ENCODE results near the gene PRKCZ. TPM values are rescaled to one million over a fixed set of nuclear protein-coding genes. Genes with fewer than 3 reads are reported as not detected.
A peak's percentile ranks its signal among the peaks of the same experiment; 100 is the strongest.

The PRKCZ gene
- total RNA-seq, 2 donors from 2014 or later = 34.5 to 46.7 TPM

DNA sequence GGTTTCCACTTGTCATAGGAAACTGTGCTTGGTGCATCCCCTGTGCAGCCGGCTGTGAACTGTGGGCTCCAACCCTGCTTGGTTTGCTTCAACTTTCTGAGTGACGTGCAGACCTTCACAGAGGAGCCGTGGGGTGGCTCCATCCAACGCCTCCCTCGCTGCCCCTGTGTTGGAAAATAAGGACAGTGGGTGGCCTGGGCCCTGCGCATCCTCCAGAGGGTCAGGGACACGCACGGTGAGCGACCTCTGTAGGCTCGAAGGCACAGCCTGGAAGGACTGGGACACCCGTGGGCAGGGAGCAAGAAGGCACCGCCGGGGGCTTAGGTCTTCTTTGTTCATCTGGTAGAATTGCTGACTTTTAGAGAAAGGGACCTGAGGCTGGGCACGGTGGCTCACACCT is 150.9 kb downstream of the PRKCZ start:
- H3K4me1 ChIP-seq (replicated peaks) = peaks cover 4% of the 10 kb centered on the region
- WGBS = 91% methylated on average over 13 of the region's 14 CpGs
- no peak for DNase-seq (ENCODE audit: low spot score)
- intact Hi-C loops (cut with DNase I) = no loop called here
- H3K27me3 ChIP-seq (replicated peaks; ENCODE audit: insufficient read depth) = no peaks in the 10 kb centered on the region
- TF ChIP-seq POLR2AphosphoS5 (IDR thresholded peaks at IDR 0.05) (no peak), POLR2A (IDR thresholded peaks at IDR 0.05) (no peak)
- TF ChIP-seq, protein P1, sequence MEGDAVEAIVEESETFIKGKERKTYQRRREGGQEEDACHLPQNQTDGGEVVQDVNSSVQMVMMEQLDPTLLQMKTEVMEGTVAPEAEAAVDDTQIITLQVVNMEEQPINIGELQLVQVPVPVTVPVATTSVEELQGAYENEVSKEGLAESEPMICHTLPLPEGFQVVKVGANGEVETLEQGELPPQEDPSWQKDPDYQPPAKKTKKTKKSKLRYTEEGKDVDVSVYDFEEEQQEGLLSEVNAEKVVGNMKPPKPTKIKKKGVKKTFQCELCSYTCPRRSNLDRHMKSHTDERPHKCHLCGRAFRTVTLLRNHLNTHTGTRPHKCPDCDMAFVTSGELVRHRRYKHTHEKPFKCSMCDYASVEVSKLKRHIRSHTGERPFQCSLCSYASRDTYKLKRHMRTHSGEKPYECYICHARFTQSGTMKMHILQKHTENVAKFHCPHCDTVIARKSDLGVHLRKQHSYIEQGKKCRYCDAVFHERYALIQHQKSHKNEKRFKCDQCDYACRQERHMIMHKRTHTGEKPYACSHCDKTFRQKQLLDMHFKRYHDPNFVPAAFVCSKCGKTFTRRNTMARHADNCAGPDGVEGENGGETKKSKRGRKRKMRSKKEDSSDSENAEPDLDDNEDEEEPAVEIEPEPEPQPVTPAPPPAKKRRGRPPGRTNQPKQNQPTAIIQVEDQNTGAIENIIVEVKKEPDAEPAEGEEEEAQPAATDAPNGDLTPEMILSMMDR (IDR thresholded peaks at IDR 0.05) = no peak
- no peaks in the 10 kb centered on the region for H3K36me3 ChIP-seq
- no peaks in the 10 kb centered on the region for H3K9me3 ChIP-seq
- H3K4me3 ChIP-seq = no peak overlapping the region
- H3K27ac ChIP-seq = no peak overlapping the region

DNA sequence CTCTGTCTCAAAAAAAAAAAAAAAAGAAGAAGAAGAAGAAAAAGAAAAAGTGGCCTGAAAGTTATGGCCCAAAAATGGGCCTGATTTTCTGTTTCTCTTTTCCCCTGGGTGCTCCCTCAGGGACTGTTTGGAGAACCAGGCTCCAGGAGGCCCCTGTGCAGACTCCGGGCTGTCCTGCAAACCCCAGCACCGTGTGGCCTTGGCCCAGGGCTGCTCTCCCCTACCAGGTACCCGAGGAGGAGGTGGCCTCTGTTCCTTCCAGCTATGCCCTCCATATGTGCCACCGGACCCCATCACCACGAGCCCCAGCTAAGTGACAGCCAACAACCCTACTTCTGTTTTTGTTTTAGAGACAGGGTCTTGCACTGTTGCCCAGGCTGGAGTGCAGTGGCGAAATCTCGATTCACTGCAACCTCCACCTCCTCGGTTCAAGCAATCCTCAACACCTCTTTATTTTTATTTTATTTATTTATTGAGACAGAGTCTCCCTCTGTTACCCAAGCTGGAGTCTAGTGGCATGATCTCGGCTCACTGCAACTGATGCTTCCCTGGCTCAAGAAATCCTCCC is 151.9 kb downstream of the PRKCZ start:
- H3K27me3 ChIP-seq (replicated peaks; ENCODE audit: insufficient read depth) = no peaks in the 10 kb centered on the region
- no peaks in the 10 kb centered on the region for H3K36me3 ChIP-seq
- H3K4me3 ChIP-seq = no peak overlapping the region
- H3K9me3 ChIP-seq = no peaks in the 10 kb centered on the region
- H3K27ac ChIP-seq = no peak overlapping the region
- H3K4me1 ChIP-seq (replicated peaks) = peaks cover 4% of the 10 kb centered on the region
- 89% methylated on average over 9 of the region's 9 CpGs for WGBS
- DNase-seq (ENCODE audit: low spot score) = no peak
- intact Hi-C loops (cut with DNase I) = no loop called here
- TF ChIP-seq, protein P1 (IDR thresholded peaks at IDR 0.05) = no peak
- TF ChIP-seq POLR2A (IDR thresholded peaks at IDR 0.05) (no peak), POLR2AphosphoS5 (IDR thresholded peaks at IDR 0.05) (no peak)

DNA sequence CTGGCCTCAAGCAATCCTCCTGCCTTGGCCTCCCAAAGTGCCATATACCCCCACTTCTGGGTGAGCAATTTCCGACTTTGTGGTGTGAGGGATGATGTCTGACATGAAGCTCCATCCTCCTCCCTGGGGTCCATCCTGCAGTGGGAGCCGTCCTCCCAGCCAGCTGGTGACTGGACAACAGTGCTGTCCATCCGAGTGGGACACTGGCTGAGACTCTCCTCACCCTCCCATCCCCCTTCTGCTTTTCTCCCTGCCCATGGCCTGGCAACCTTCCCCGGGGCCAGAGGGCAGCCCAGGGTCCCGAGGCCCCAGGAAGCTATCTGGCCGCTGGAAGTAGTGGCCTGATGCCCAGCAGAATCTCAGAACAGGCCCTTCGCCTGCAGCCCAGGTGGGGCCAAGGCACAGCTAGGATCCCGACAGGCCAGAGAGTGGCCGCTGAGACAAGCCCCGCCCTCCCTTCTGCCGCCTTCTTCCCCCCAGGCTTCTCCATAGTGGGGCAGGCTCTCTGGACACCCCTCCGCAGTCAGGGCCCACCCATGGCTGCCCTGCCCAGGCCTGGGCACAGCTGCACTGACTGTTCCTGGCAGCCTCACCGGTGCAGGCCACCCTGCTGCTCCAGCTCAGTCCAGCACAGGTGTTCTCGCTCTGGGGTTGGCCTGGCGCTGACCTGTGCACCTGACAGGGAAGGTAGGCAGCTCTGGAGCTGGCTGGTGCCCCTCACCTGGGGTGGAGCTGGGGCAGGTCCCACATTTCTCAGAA is 152.8 kb downstream of the PRKCZ start:
- H3K27ac ChIP-seq = no peak overlapping the region
- no peaks in the 10 kb centered on the region for H3K9me3 ChIP-seq
- no peaks in the 10 kb centered on the region for H3K36me3 ChIP-seq
- intact Hi-C loops (cut with DNase I) = no loop called here
- no peak overlapping the region for H3K4me3 ChIP-seq
- DNase-seq (ENCODE audit: low spot score) = no peak
- peaks cover 10% of the 10 kb centered on the region for H3K4me1 ChIP-seq (replicated peaks)
- WGBS = 87% methylated on average over 15 of the region's 15 CpGs
- TF ChIP-seq, protein P1 (IDR thresholded peaks at IDR 0.05) = no peak
- TF ChIP-seq POLR2AphosphoS5 (IDR thresholded peaks at IDR 0.05) (no peak), POLR2A (IDR thresholded peaks at IDR 0.05) (no peak)
- no peaks in the 10 kb centered on the region for H3K27me3 ChIP-seq (replicated peaks; ENCODE audit: insufficient read depth)

DNA sequence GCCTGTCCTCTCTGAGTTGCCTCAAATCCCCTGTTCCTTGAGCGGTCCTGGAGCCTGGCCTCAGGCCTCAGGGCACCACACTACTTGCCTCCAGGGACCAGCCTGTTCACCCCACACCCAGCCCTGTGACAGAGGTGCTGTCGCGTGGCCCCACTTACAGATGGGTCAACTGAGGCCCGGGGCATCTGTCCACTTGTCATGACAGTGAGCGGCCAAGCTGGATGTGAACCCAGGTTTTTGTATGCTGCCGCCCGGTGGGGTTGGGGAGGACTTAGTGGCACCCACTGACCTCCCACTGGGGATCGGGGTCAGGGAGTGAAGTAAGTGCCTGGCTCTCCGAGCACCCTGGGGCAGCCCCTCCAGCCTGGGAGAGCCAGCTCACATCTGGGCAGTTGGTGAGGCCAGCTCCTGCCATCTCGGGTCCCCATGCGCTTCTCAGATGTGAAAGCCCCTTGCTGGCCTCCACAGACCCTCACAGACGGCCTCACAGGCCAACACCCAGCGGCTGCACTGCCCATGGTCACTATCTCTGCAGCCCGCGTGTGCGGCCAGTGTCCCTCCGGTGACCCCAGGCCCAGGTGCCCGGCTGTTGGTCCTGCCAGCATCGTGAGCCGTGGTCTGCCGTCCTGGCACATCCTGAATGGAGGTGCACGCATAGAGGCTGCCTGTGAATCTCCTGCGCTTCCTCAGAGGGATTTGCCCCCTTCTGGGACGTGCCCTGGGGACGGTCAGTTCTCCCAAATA is 153.6 kb downstream of the PRKCZ start:
- H3K9me3 ChIP-seq = no peaks in the 10 kb centered on the region
- peaks cover 17% of the 10 kb centered on the region for H3K4me1 ChIP-seq (replicated peaks)
- WGBS = 66% methylated on average over 25 of the region's 25 CpGs
- no peak for TF ChIP-seq POLR2AphosphoS5 (IDR thresholded peaks at IDR 0.05)
- TF ChIP-seq POLR2A (IDR thresholded peaks at IDR 0.05) = no peak
- no peak for DNase-seq (ENCODE audit: low spot score)
- intact Hi-C loops (cut with DNase I) = no loop called here
- H3K4me3 ChIP-seq = peak overlapping the region; percentile 32 to 50
- H3K36me3 ChIP-seq = no peaks in the 10 kb centered on the region
- H3K27me3 ChIP-seq (replicated peaks; ENCODE audit: insufficient read depth) = no peaks in the 10 kb centered on the region
- peak overlapping the region; percentile 74 to 78 for H3K27ac ChIP-seq

DNA sequence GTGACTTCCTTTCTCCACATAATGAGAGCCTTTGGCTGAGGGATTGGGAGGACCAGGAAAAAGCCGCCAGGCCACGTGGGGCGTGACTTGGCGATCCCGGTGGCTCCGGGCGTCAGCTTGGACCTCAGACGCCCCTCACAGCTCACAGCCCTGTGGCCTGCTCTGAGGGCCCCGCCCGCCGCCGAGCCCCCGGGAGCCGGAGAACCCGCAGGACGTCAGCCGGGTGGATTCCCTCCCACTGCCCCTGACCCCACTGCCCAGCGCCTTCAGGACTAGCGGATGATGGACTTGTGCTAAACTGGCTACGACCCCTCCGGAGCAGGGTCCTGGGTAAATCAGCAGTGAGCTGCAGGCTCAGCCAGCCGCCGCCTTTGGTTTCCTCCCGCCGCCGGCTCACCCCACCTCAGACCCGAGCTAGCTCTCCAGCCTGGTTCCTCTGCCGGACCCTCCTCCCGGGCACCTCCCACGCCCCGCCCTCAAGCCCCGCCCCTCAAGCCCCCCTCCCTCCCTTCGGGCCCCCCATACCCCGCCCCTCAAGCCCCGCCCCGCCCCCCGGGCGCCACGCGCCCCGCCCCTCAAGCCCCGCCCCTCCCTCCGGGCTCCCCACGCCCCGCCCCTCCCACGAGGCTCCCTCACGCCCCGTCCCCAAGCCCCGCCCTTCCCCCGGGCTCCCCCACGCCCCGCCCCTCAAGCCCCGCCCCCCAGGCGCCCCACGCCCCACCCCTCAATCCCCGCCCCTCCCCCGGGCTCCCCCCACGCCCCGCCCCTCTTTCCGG is 154.4 kb downstream of the PRKCZ start:
- TF ChIP-seq POLR2A (IDR thresholded peaks at IDR 0.05) (peak; percentile 59), POLR2AphosphoS5 (IDR thresholded peaks at IDR 0.05) (peak; percentile 17)
- TF ChIP-seq, protein P1 (IDR thresholded peaks at IDR 0.05) = no peak
- DNase-seq (ENCODE audit: low spot score) = no peak
- WGBS = 1% methylated on average over 32 of the region's 60 CpGs
- peak overlapping the region; percentile 74 to 78 for H3K27ac ChIP-seq
- H3K9me3 ChIP-seq = no peaks in the 10 kb centered on the region
- no peaks in the 10 kb centered on the region for H3K36me3 ChIP-seq
- H3K4me3 ChIP-seq = peak overlapping the region; percentile 32 to 50
- H3K4me1 ChIP-seq (replicated peaks) = peaks cover 20% of the 10 kb centered on the region
- H3K27me3 ChIP-seq (replicated peaks; ENCODE audit: insufficient read depth) = no peaks in the 10 kb centered on the region
- intact Hi-C loops (cut with DNase I) = no loop called here
